ENCODE results near the gene MTERF4.

The MTERF4 gene

GRCh38 chr2:241133436-241133820, 31.3 kb upstream of the MTERF4 start:
- no peak for DNase-seq (ENCODE audit: low spot score)

- no peak for DNase-seq (ENCODE audit: low spot score)
These were observed 30.7 kb upstream of the MTERF4 start for GRCh38 chr2:241132538-241133435.

GRCh38 chr2:241131531-241131930, 29.4 kb upstream of the MTERF4 start:
- no peak for DNase-seq (ENCODE audit: low spot score)

GRCh38 chr2:241130316-241130715, 28.2 kb upstream of the MTERF4 start:
- DNase-seq (ENCODE audit: low spot score) = no peak

GRCh38 chr2:241129086-241129871, 27.2 kb upstream of the MTERF4 start:
- no peak for DNase-seq (ENCODE audit: low spot score)

GRCh38 chr2:241128266-241128665, 26.2 kb upstream of the MTERF4 start:
- no peak for DNase-seq (ENCODE audit: low spot score)

- no peak for DNase-seq (ENCODE audit: low spot score)
These were observed 24.7 kb upstream of the MTERF4 start for GRCh38 chr2:241126771-241127202.

GRCh38 chr2:241126201-241126611, 24.1 kb upstream of the MTERF4 start:
- DNase-seq (ENCODE audit: low spot score) = no peak

GRCh38 chr2:241125626-241126025, 23.5 kb upstream of the MTERF4 start:
- no peak for DNase-seq (ENCODE audit: low spot score)

- peak; percentile 62 for DNase-seq (ENCODE audit: low spot score)
These were observed 21.9 kb upstream of the MTERF4 start for GRCh38 chr2:241123816-241124536.

GRCh38 chr2:241122376-241123002, 20.4 kb upstream of the MTERF4 start:
- no peak for DNase-seq (ENCODE audit: low spot score)

GRCh38 chr2:241121008-241121407, 18.9 kb upstream of the MTERF4 start:
- DNase-seq (ENCODE audit: low spot score) = no peak

- no peak for DNase-seq (ENCODE audit: low spot score)
These were observed 18.4 kb upstream of the MTERF4 start for GRCh38 chr2:241120440-241120839.

GRCh38 chr2:241118737-241119505, 16.8 kb upstream of the MTERF4 start:
- DNase-seq (ENCODE audit: low spot score) = no peak

- no peak for DNase-seq (ENCODE audit: low spot score)
These were observed 14.8 kb upstream of the MTERF4 start for GRCh38 chr2:241116606-241117560.

GRCh38 chr2:241115361-241115760, 13.3 kb upstream of the MTERF4 start:
- DNase-seq (ENCODE audit: low spot score) = no peak

GRCh38 chr2:241114836-241115235, 12.7 kb upstream of the MTERF4 start:
- DNase-seq (ENCODE audit: low spot score) = no peak

GRCh38 chr2:241112592-241112991, 10.5 kb upstream of the MTERF4 start:
- peak; percentile 37 for DNase-seq (ENCODE audit: low spot score)

- DNase-seq (ENCODE audit: low spot score) = no peak
These were observed 10.0 kb upstream of the MTERF4 start for GRCh38 chr2:241112046-241112445.

- DNase-seq (ENCODE audit: low spot score) = no peak
These were observed 9.3 kb upstream of the MTERF4 start for GRCh38 chr2:241111440-241111805.

Measured in CD4-positive, alpha-beta T cell treated with Interleukin-15 for 4 hours (primary cell).